OCI-LY1 (cell line): ENCODE data around the gene KLHDC10.

Experiments
- CTCF ChIP-seq: fragments of 200-600 bp; sonication (generic), shearing (Covaris generic); IDR thresholded peaks from 2 replicates; pipeline ENCODE4 v1.5.1; 2017; ENCODE audit warnings: mild to moderate bottlenecking, antibody characterized with exemption, low read length, moderate library complexity, mixed read lengths
- EZH2 ChIP-seq: fragments of 200-600 bp; sonication (generic), shearing (Covaris generic); IDR thresholded peaks from 2 replicates; pipeline ENCODE4 v1.8.0; 2017; ENCODE audit warnings: borderline replicate concordance, mixed run types, mild to moderate bottlenecking, antibody characterized with exemption, low read length, moderate library complexity, mixed read lengths

GRCh38 chr7:130142654-130143333 lies 72.5 kb downstream of the KLHDC10 start:
- TF ChIP-seq CTCF (no peak), EZH2 (no peak)
